Measurements from ENCODE around the gene ZNF789. TPM values are rescaled to one million over a fixed set of nuclear protein-coding genes. Genes with fewer than 3 reads are reported as not detected.
A peak's percentile ranks its signal among the peaks of the same experiment; 100 is the strongest.
"Not testable (repeated sequence)": the region's sequence is repeated elsewhere in the genome, so short reads cannot be mapped to it uniquely, and the experiment has no call there.

ZNF789 gene
- total RNA-seq = 20.6 TPM

DNA sequence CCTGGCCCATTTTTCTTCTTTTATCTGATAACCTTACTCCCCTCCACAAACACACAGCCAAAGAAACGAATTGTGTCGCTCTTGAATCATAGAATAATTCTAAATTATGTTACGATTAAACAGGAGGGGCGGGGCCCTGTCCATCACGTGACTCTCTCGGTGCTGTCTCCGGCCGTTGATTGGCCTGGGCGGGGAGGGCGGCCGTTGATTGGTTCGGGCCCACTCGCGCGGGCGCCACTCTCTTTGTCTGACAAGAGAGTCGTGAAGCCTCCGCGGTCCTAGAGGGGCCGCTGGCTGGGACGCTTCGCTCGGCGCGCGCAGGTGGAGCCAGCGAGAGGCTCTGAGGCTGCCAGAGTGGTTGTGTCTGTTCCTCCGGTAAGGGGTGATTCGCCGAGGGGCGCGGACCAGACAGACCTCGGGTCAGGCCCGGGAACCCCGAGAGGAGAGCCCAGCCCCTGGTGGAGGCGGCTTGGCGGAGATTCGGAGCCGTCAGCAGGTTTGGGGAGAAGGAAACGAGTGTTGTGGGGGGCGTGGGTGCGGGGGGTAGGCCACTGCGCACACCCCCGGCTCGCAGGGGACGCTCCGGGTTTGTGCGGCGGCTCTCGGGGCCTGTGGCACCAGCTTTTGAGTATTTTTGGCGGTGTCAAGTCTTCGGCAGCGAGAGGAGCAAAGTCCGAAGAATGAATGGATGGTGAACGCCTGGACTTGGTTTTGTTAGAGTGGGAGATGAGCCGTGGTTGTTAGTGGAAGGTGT, at the start of gene ZNF789:
Gene ZNF789, plus strand, starts transcription at position 330 of the 754 bp plus-strand sequence. CDS start 3,567 bp downstream, outside the sequence.
- peak; percentile 98 for DNase-seq (ENCODE audit: low spot score)

DNA sequence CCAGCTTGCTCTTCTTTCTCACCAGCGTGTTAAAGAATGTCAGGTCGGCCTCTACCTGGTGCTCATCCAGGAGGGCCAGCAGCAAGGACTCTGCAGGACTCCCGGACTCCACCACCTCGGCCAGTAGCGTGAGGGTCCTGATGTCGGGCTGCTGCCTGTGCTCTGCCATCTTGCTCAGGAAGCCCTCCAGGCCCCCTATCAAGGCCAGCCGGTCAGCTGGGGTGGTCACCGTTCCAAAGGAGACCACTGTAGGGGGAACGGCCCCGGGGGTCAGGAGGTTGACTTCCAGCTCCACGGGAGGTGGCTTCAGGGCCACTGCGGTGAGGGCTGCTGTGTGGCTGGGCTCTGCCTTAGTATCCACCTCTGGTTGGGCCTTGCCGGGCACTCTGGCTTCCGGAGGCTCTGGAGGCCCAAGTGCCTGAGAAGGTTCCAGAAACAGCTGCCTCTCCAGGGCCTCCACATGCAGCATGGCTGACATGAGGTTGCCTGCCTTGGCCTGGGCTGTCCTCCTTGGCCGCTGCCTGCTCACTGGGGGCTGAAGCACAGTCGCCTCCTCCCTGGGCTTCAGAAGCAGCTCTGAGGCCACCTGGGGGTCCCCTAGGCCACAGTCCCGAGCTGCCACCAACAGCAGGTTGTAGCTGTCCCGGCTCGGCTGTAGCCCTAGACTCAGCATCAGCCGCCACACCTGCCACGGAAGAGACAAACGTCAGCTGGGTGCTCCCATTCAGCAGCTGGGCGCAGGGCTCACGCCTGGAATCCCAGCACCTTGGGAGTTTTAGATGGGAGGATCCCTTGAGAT, 47.6 kb upstream of the ZNF789 start:
- DNase-seq (ENCODE audit: low spot score) = no peak

DNA sequence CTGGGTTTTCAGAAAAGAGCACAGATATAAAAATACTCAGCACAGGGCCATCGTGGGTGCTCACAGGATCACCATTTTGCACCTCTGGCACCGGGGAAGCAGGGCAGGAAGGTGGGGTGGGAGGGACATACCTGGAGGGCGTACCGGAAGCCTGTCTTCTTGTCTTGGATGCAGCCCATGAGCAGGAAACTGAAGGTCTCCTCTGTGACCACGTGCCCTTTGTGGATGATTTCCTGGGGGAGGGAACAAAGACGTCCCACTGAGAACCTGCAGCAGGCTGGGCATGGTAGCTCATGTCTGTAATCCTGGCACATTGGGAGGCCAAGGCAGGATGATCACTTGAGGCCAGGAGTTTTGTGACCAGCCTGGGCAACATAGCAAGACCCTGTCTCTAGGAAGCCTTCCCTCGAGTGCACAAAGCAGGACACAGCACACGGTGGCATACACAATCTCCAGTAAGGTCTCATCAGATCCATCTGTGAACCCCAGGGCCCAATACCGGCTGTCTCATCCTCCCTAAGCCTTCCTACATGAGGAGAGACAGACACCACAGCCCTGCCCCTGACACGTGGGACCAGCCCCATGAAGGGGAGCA, 43.6 kb upstream of the ZNF789 start:
- no peak for DNase-seq (ENCODE audit: low spot score)

DNA sequence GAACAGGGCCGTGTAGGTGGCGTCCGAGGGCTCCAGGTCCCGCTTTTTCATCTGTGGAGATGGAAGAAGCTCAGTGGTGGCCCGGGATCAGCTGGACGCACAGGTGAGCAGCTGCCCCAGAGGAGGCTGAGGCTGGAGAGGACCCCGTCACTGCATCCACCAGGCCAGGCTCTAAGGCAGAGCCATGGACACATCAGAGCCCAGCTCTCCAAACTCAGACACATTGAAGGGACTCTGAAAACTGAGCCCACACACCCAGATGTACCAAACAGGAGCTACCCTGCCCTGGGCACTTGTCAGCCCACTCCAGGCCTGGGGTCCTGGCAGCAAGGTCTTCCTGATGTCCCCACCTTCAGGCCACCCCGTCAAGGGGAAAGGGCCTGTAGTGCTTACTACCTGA, 42.9 kb upstream of the ZNF789 start:
- no peak for DNase-seq (ENCODE audit: low spot score)

DNA sequence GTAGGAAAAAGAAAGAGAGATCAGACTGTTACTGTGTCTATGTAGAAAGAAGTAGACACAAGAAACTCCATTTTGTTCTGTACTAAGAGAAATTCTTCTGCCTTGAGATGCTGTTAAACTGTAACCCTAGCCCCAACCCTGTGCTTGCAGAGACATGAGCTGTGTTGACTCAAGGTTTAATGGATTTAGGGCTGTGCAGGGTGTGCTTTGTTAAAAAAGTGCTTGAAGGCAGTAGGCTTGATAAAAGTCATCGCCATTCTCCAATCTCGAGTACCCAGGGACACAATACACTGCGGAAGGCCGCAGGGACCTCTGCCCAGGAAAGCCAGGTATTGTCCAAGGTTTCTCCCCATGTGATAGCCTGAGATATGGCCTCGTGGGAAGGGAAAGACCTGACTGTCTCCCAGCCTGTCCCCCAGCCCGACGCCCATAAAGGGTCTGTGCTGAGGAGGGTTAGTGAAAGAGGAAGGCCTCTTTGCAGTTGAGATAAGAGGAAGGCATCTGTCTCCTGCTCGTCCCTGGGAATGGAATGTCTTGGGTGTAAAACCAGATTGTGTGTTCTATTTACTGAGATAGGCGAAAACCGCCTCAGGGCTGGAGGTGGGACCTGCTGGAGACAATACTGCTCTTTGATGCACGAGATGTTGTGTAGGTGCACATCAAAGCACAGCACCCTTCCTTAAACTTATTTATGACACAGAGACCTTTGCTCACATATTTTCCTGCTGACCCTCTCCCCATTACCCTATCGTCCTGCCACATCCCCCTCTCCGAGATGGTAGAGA, 40.7 kb upstream of the ZNF789 start:
- not testable (repeated sequence) for DNase-seq (ENCODE audit: low spot score)

DNA sequence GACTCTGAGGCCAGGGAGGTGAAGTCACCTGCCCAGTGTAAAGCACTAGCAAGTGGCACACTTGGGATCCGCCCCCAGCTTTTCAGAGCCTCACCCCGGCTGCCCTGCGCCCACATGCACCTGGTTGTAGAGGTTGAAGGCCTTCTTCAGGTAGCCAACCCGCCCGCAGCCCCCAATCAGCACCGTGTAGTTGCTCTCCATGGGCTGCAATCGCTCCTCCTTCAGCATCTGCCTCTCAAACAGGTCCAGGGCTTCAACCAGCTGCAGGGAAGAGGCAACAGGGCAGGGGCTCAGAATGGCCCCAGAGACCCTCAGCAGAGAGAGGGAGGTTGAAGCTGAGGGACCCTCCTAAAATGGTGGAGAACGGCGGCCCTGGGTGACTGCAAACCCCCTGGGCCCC, 39.5 kb upstream of the ZNF789 start:
- DNase-seq (ENCODE audit: low spot score) = no peak

DNA sequence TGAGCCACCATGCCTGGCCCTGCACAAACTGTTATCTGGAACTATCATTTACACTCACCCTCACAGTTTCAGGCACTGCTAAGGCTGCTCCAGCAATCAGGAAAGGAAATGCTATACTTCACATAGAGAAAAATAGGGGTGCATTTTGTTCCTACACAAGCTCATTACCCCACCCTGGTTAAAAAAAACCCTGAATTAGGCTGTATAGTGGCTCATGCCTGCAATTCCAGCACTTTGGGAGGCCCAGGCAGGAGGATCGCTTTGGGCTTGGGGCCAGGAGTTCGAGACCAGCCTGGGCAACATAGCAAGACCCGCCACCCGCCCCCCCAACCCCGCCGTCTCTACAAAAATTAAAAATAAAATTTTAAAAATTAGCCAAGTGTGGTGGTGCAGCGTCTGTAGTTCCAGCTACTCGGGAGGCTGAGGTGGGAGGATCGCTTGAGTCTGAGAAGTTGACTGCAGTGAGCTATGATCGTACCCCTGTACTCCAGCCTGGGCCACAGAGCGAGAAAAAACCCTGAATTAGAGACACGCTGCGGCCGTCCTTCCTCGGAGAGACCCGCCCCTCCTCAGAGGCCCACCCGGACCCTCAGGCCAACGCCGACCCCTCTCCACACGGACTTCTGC, 34.6 kb upstream of the ZNF789 start:
- no peak for DNase-seq (ENCODE audit: low spot score)

DNA sequence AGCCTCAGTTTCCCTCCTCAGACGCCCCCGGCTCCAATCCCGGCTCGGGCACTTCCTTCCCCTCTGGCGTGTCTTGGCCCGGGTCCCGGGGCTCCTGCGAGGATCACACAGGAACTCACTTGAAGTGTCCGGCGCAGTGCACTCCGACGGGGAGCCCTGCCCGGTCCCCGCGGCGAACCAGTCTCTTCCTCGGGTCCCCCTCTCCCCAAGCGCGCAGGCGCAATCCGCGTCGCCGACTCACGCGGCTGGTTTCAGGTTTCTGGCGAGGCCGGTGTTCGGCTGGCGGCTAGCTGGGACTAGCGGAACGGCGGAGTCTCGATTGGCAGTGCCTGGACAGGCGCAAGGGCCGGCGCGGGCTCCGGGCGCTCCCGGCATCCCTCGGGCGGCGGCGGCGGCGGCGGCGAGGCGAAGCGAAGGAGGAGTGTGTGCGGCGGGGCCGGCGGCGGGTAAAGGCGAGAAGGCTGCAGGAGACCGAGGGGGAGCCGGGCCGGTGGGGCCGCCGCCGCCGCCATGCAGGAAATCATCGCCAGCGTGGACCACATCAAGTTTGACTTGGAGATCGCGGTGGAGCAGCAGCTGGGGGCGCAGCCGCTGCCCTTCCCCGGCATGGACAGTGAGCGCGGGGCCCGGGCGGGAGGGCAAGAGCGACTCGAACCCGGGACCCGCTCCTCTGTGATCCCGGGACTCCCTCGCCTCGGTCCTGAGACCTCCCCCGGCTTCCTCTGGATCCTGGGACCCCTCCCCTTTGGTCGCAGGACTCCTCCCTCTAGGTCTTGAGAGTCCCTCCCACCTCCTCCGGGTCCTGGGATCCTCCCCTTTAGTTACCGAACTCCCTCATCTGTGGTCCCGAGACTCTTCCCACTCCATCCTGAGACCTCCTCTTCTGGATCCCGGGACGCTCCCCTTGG, 33.9 kb upstream of the ZNF789 start, which contains the start of the genes CPSF4 and PTCD1:
Gene CPSF4, plus strand, starts transcription at position 371 of the 908 bp plus-strand sequence. Its CDS starts 140 bp downstream, at position 511.
Gene PTCD1, minus strand, starts transcription at position 226 of the 908 bp plus-strand sequence. CDS start 3,556 bp downstream, outside the sequence.
- peak; percentile 96 for DNase-seq (ENCODE audit: low spot score)

DNA sequence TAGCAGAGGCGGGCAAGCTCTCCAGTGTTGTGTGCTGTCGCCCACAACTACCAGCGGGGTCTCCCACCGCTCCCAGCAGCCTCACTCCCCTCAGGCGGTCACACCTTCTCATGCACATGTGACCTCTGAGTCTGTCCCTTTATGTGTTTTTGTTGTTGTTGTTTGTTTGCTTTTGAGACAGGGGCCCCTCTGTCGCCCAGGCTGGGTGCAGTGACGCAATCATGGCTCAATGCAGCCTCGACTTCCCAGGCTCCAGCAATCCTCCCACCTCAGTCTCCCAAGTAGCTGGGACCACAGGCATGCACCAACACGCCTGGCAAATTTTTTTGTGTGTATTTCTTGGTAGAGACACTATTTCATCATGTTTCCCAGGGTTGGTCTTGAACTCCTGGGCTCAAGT, 32.5 kb upstream of the ZNF789 start:
- DNase-seq (ENCODE audit: low spot score) = no peak

DNA sequence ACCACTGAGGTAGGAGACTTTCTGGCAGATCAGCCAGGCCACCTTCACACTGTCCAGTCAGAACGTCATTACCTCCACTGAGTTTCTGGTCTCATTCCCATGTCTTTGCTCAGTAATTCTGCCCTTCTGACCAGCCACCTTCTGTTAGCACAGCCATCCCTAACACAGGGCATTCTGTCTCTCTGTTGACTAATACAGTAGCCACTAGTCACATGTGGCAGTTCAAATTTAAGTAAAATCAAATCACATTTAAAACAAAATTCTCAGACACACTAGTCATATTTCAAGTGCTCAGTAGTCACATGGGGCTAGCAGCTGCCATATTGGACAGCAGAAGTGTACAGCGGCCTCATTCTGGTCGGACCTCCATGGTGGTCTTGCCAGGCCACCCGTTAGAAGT, 26.6 kb upstream of the ZNF789 start:
- no peak for DNase-seq (ENCODE audit: low spot score)

DNA sequence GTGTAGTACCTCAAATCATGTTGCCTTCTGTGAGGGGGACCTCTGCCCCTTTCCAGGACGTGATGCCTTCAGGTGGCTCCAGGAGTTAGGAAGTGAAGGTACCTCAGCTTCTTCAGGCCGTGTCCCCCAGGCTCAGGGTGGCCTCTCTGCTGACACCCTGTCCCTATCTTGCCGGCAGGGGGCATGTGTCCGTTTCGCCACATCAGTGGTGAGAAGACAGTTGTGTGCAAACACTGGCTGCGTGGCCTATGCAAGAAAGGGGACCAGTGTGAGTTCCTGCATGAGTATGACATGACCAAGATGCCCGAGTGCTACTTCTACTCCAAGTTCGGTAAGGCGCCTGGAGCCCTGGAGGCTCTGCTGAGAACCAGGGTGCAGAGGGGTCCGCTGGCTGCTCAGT, 24.7 kb upstream of the ZNF789 start:
- no peak for DNase-seq (ENCODE audit: low spot score)

DNA sequence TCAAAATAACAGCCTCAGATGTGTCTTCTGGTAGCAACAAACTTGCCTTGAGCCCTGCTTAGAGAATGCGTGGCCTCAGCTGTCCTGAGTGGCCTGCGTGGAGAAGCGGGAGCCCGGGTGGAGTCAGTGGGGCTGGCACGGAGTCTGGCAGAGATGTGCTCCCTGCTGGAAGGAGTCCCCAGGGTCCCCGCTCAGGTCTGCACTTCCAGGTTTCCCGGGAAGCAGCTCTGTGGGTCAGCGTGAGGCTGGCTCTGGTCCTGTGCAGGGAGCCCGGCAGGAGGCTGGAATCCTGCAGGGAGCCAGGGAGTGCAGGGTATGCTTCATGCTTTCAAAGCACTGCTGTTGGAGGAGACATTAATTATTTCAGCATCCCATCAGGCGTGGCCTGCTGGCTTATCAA, 23.8 kb upstream of the ZNF789 start:
- no peak for DNase-seq (ENCODE audit: low spot score)

DNA sequence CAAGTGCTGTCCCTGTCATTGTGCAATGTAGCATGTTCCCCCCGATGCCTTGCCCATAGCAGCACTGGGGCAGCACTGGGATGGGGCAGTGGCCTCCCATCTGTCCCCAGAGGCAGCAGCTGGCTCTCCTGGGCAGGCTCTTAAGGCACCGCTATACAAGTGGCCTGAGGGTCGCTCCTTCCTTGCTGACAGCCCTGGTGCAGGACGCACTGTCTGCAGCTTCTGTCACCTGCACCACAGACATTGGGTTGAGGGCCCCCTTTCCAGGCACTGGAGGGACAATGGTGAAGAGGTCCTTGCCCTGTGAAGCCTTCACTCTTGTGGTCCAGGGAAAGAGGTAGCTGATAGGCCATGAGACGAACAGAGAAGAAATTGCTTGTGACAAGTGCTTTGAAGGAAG, 23.4 kb upstream of the ZNF789 start:
- no peak for DNase-seq (ENCODE audit: low spot score)

DNA sequence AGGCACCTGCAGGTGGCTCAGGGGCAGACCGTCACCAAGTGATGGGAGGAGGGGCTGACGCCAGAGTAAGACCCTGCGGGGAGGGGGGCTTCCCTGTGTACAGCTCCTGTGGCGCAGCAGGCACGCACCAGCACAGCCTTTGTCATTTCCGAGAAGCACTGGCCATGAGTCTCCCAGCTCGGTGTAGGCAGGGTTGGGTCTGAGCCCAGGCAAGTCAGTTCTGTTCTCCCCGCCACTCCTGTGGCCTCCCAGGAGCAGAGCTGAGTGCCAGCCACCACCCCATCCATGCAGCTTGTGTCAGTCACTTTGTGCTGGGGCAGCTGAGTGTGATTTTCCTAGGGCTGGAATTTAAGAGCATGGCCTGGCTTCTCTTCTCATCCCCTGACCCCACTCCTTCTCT, 20.8 kb upstream of the ZNF789 start:
- no peak for DNase-seq (ENCODE audit: low spot score)

DNA sequence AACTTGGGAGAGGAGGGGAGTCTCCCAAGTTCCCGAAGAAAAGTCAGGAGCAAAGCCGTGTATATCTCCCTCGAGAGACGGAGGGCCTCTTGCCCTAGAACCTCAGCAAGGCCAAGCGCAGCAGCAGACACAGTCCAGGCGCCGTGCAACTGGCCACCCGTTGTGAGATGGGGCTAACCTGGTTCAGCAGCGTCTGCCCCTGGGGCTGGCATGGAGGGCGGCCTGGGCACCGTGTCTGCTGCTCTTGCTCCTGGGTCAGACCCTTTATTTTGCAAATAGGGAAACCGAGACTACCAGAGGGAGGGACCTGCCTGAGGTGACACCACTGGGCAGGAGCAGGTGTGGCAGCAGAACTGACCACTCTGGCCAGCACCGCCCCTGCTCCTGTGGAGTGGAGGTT, 20.1 kb upstream of the ZNF789 start:
- DNase-seq (ENCODE audit: low spot score) = no peak

DNA sequence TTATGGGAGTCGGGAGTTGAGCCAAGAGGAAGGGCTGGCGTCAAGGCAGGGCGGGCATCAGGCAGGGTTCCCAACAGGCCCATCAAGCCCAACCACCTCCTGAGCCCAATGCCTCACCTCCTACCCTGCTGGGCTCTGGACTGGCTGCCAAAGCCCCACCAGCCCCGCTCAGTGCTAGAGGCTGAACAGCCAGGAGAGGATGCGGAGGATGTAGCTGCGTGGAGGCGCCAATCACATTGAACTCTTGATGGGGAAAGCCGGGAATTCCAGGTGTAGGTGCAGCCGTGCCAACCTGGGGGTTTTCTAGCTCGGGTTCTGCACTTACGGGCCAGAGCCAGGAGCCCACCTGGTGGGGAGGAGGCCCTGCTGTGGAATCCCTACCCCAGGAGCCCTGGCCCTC, 19.6 kb upstream of the ZNF789 start:
- no peak for DNase-seq (ENCODE audit: low spot score)

DNA sequence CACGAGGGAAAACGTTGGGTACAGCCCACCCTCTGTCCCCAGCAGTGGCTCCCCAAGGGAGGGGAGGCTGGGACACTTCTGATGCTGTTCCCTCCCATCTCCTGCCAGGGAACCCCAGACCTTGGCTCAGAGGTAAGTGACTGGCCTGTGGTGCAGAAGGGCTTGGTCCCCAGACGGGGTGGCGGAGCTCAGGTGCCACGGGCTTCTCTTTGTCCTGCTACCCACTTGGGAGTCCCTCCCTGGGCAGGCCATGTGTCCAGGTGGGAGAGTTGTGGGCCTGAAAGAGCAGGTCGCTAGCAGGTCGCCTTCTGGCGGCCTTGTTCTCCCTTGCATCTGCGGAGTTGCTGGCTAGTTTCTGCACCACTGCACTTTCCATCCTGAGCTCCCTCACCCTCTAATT, 16.8 kb upstream of the ZNF789 start:
- DNase-seq (ENCODE audit: low spot score) = no peak

DNA sequence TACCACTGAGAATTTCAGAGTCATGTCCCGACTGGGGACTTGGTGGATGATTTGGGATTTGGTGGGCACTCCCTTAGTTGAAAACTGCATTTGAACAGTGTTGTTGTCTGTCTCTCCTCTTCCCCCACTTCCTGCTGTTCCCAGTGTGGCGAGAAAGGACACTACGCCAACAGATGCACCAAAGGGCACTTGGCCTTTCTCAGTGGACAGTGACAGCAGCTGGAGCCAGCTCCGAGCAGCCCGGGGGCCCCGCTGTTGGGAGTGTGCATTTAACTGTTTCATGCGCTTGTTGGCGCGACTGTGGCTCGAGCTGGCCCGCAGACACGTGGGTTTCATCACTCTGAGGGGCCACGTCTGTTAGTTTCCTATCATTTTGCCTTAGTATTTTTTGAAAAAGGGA, 16.4 kb upstream of the ZNF789 start:
- DNase-seq (ENCODE audit: low spot score) = no peak

DNA sequence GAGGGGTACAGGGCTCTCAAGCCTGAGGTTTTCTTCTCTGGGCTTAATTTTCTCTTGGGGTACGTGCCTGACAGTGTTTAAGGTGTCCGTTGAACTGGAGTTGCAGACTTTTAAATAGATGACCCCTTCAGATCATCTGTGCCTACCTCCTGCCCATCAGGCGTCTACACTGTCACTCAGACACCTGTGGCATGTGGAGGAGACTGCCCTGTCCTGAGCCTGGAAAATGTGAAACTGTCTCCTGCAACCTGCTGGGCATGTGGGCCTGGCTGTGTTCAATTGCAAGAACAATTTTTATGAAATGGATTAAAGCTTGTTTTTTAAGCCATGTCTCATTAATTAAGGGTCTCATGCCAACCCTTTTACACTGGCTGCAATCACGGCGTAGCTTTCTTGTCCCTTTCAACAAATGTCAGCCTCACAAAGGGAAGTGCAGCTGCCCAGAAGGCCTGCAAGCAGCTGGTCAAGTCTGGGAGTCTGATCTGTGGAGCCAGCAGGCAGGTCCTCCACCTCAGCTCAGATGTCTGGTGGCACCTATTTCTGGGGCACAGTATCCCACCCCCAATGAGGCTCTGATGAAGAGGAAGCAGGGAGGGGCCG, 15.5 kb upstream of the ZNF789 start:
- no peak for DNase-seq (ENCODE audit: low spot score)
